IMR-90 (cell line): Measurements from ENCODE around the gene PLCH2. TPM values are rescaled to one million over a fixed set of nuclear protein-coding genes. Genes with fewer than 3 reads are reported as not detected.

Experiments
- ATAC-seq: fragments of 200-7000 bp; cut with Tn5 transposase; 2 replicates; pipeline ENCODE4 v1.9.1; 2020; ENCODE audit warnings: low read depth, mild to moderate bottlenecking, moderate library complexity
- BruUV-seq: library from RNA; stranded (reverse); fragments of 400-500 nt; replicated peaks from 2 replicates; lab custom pipeline; 2021; lab: Mats Ljungman, UMichigan
- CTCF ChIA-PET: fragments of 300-600 bp; formaldehyde crosslinking; extraction: SDS; loops from one replicate; lab custom pipeline; 2021; ENCODE audit warnings: antibody characterized with exemption; lab: Yijun Ruan, JAX
- POLR2A ChIA-PET: fragments of 300-600 bp; sonication (Branson Sonifier 250); formaldehyde crosslinking; loops from one replicate; lab custom pipeline; 2022; ENCODE audit warnings: antibody characterized with exemption; ENCODE audit not compliant: unreplicated experiment; lab: Charles Lee
- DNase-seq: peaks from one replicate; pipeline ENCODE4 v3.0.0; 2013
- H2AFZ ChIP-seq: replicated peaks from 2 replicates; pipeline ENCODE3; 2013; ENCODE audit warnings: low read length, mild to moderate bottlenecking; ENCODE audit not compliant: poor library complexity
- H2AK5ac ChIP-seq: 2 replicates; pipeline ENCODE4 v1.6.1; 2013; ENCODE audit warnings: low read depth, low read length, inconsistent platforms
- H2AK9ac ChIP-seq: replicated peaks from 2 replicates; pipeline ENCODE3; 2013; ENCODE audit warnings: mild to moderate bottlenecking, low read depth, low read length, moderate library complexity; ENCODE audit not compliant: poor library complexity
- H2BK120ac ChIP-seq: 2 replicates; pipeline ENCODE4 v1.6.1; 2013; ENCODE audit warnings: low read depth, low read length, inconsistent platforms
- H2BK15ac ChIP-seq: 3 replicates; pipeline ENCODE4 v1.6.1; 2013; ENCODE audit warnings: low read depth, low read length, inconsistent platforms
- H2BK20ac ChIP-seq: 2 replicates; pipeline ENCODE4 v1.6.1; 2013; ENCODE audit warnings: low read depth, mild to moderate bottlenecking, inconsistent platforms, low read length, moderate library complexity
- H2BK5ac ChIP-seq: 2 replicates; pipeline ENCODE4 v1.6.1; 2013; ENCODE audit warnings: mild to moderate bottlenecking, low read depth, low read length, inconsistent platforms; ENCODE audit not compliant: poor library complexity, severe bottlenecking
- H3K14ac ChIP-seq: replicated peaks from 2 replicates; pipeline ENCODE4 v1.6.1; 2013; ENCODE audit warnings: low read depth, low read length, inconsistent platforms
- H3K18ac ChIP-seq: 2 replicates; pipeline ENCODE4 v1.6.1; 2013; ENCODE audit warnings: low read depth, low read length, control low read depth
- H3K23ac ChIP-seq: 2 replicates; pipeline ENCODE4 v1.6.1; 2013; ENCODE audit warnings: low read depth, low read length, inconsistent platforms
- H3K27ac ChIP-seq: 2 replicates; pipeline ENCODE4 v1.5.1; 2013; ENCODE audit warnings: mild to moderate bottlenecking, control low read depth, low read length; ENCODE audit not compliant: insufficient read depth
- H3K27me3 ChIP-seq: 2 replicates; pipeline ENCODE4 v1.6.1; 2013; ENCODE audit warnings: low read length; ENCODE audit not compliant: control insufficient read depth, insufficient read depth
- H3K36me3 ChIP-seq: 2 replicates; pipeline ENCODE4 v1.6.1; 2013; ENCODE audit warnings: low read length, mixed read lengths; ENCODE audit not compliant: control insufficient read depth, insufficient read depth
- H3K4ac ChIP-seq: 2 replicates; pipeline ENCODE4 v1.6.1; 2013; ENCODE audit warnings: low read depth, low read length, inconsistent platforms
- H3K4me1 ChIP-seq: 2 replicates; pipeline ENCODE4 v1.6.1; 2013; ENCODE audit warnings: low read length, mixed read lengths; ENCODE audit not compliant: control insufficient read depth, insufficient read depth
- H3K4me2 ChIP-seq: 2 replicates; pipeline ENCODE4 v1.6.1; 2013; ENCODE audit warnings: low read depth, mild to moderate bottlenecking, control low read depth, low read length, moderate library complexity
- H3K4me3 ChIP-seq: 2 replicates; pipeline ENCODE4 v1.5.1; 2013; ENCODE audit warnings: low read depth, mild to moderate bottlenecking, control low read depth, low read length, moderate library complexity; ENCODE audit not compliant: insufficient read depth
- H3K56ac ChIP-seq: 2 replicates; pipeline ENCODE4 v1.6.1; 2013; ENCODE audit warnings: low read length, inconsistent platforms; ENCODE audit not compliant: insufficient read depth; ENCODE audit errors: extremely low read depth
- H3K79me1 ChIP-seq, 2 experiments: 2 replicates each; pipeline ENCODE4 v1.6.1; 2013; ENCODE audit warnings: low read length in 2 of 2, inconsistent platforms in 1 of 2, low read depth in 1 of 2
- H3K9ac ChIP-seq: 2 replicates; pipeline ENCODE4 v1.6.1; 2013; ENCODE audit warnings: low read depth, low read length, control low read depth
- H3K9me1 ChIP-seq: 2 replicates; pipeline ENCODE4 v1.6.1; 2013; ENCODE audit warnings: low read length, inconsistent platforms; ENCODE audit not compliant: insufficient read depth
- H3K9me3 ChIP-seq: 2 replicates; pipeline ENCODE4 v1.6.1; 2013; ENCODE audit warnings: low read length; ENCODE audit not compliant: control insufficient read depth, insufficient read depth
- H4K20me1 ChIP-seq: 2 replicates; pipeline ENCODE4 v1.6.1; 2013; ENCODE audit warnings: low read length, inconsistent platforms; ENCODE audit not compliant: insufficient read depth
- H4K5ac ChIP-seq: 2 replicates; pipeline ENCODE4 v1.6.1; 2013; ENCODE audit warnings: mild to moderate bottlenecking, low read depth, low read length, control low read depth
- H4K8ac ChIP-seq, 2 experiments: 2 replicates each; pipeline ENCODE4 v1.6.1; 2013; ENCODE audit warnings: low read depth in 2 of 2, low read length in 2 of 2, control low read depth in 1 of 2, inconsistent platforms in 1 of 2
- H4K91ac ChIP-seq: 2 replicates; pipeline ENCODE4 v1.6.1; 2013; ENCODE audit warnings: low read depth, low read length, inconsistent platforms; ENCODE audit not compliant: insufficient read depth
- CTCF ChIP-seq: conservative IDR thresholded peaks from 2 replicates; pipeline ENCODE4 v1.5.1; 2012; ENCODE audit warnings: mild to moderate bottlenecking, low read depth, low read length, improper control_type of control experiment
- NFE2L2 ChIP-seq: fragments of 150-350 bp; IDR thresholded peaks from 2 replicates; pipeline ENCODE4 v1.6.1; 2016; ENCODE audit warnings: low read depth, mild to moderate bottlenecking, low read length
- RAD21 ChIP-seq: IDR thresholded peaks from 2 replicates; pipeline ENCODE4 v1.6.1; 2012; ENCODE audit warnings: low read length, improper control_type of control experiment
- WGBS, 2 experiments: methylation state at CpG; one replicate each; pipeline versions ENCODE4 v1.1.5 to v1.1.7; 2013; ENCODE audit warnings: missing lambda C conversion rate in 2 of 2; ENCODE audit not compliant: insufficient read length in 1 of 2; ENCODE audit errors: extremely low coverage in 2 of 2; 5-methylcytosine and 5-hydroxymethylcytosine counted together
- dilution Hi-C: fragments of 300-500 bp; cut with HindIII; formaldehyde crosslinking; loops from one replicate; pipeline ENCODE4 v1.14.3; 2018; ENCODE audit warnings: low sequenced_read_pairs; ENCODE audit not compliant: unreplicated experiment
- in situ Hi-C: fragments of 300-500 bp; cut with MboI; formaldehyde crosslinking; loops from 3 replicates; pipeline ENCODE4 v1.14.3; 2019; ENCODE audit warnings: low sequenced_read_pairs, inconsistent platforms, mixed read lengths
- intact Hi-C: fragments of 100-400 bp; cut with micrococcal nuclease; formaldehyde crosslinking; loops from 2 replicates; pipeline ENCODE4 v1.10.0; 2022
- polyA plus RNA-seq, 3 experiments: library from polyadenylated mRNA; depleted of rRNA; stranded (reverse); fragments of >200 nt; gene quantifications; 2 replicates each; pipeline ENCODE4 v1.2.3, GENCODE V29; 2012; ENCODE audit warnings: low replicate concordance in 1 of 3
- total RNA-seq: library from RNA; depleted of rRNA; stranded (reverse); fragments of >200 nt; gene quantifications from 2 replicates; pipeline ENCODE4 v1.2.3, GENCODE V29; 2012

PLCH2 gene
- total and polyA plus RNA-seq, 2 of the 4 experiments (the other 2 are of a cell fraction): 0.18 to 1.9 TPM

GRCh38 chr1:2514863-2515762 lies 39.0 kb downstream of the PLCH2 start:
- Histone ChIP-seq H3K4me1 (no peaks in the 10 kb centered on the region), H2BK120ac (no peak overlapping the region), H3K4me2 (no peak overlapping the region), H3K9ac (no peak overlapping the region), H2AFZ (no peak overlapping the region), H2AK9ac (peak overlapping the region; percentile 55), H3K18ac (no peak overlapping the region), H4K8ac (no peak overlapping the region), H2BK15ac (no peak overlapping the region), H3K4me3 (no peak overlapping the region), H3K9me1 (no peaks in the 10 kb centered on the region), H3K36me3 (peaks cover 89% of the 10 kb centered on the region), H4K5ac (no peak overlapping the region), H2BK5ac (no peak overlapping the region), H4K91ac (no peak overlapping the region), H3K27me3 (no peaks in the 10 kb centered on the region), H3K14ac (no peak overlapping the region), H3K23ac (no peak overlapping the region), H3K79me1 (peaks cover 0 to 13% of the 10 kb centered on the region in 2 experiments; a peak in 2 of 4 replicates), H3K9me3 (no peaks in the 10 kb centered on the region), H3K4ac (no peak overlapping the region), H3K27ac (no peak overlapping the region), H2AK5ac (no peak overlapping the region), H2BK20ac (no peak overlapping the region), H3K56ac (no peak overlapping the region), H4K20me1 (no peaks in the 10 kb centered on the region; the same call in none of the 2 replicates)
- 0 out of 2 replicates have a peak, but pooled peaks have one; percentile 11 for TF ChIP-seq CTCF
- peak; percentile 8; the same call in 1 of the 2 replicates for TF ChIP-seq RAD21
- TF ChIP-seq NFE2L2: no peak
- intact Hi-C loops (no loop called here), in situ Hi-C loops (no loop called here), dilution Hi-C loops (no loop called here)
- WGBS, 2 experiments: 93% methylated on average over 36 of the region's 45 CpGs; no CpG with 5 or more reads in 1 of the 2 experiments
- DNase-seq (no peak), ATAC-seq (no peak)
- no TSS peak for BruUV-seq
- CTCF ChIA-PET: no interaction called here
- POLR2A ChIA-PET: no interaction called here
